ENCODE data around the gene WDR33. TPM values are rescaled to one million over a fixed set of nuclear protein-coding genes. Genes with fewer than 3 reads are reported as not detected.

WDR33 gene
- total and polyA plus RNA-seq, 7 donors, result 11.2 to 38.9 (median 32.7) TPM

- no peak for ATAC-seq
- 84 to 95% (median 89%) methylated on average over 6 of the region's 6 CpGs for WGBS, 3 donors
Measured at GRCh38 chr2:127664895-127665225, 146.1 kb downstream of the WDR33 start.

GRCh38 chr2:127664065-127664894 is 146.7 kb downstream of the WDR33 start:
- Histone ChIP-seq H3K27me3 (ENCODE audit: insufficient read depth in 3 of 3, low read length in 2 of 3) (peaks cover 0 to 1% (median 0%) of the 10 kb centered on the region in 3 donors), H3K4me3 (peak overlapping the region; percentile 58), H3K27ac (peak overlapping the region; percentile 61), H3K9me3 (no peaks in the 10 kb centered on the region), H3K36me3 (ENCODE audit: insufficient read depth in 1 of 2, low read depth in 1 of 2) (no peaks in the 10 kb centered on the region), H3K4me1 (peaks cover 6% of the 10 kb centered on the region)
- peak; percentile 50 to 66 (median 52) for ATAC-seq
- WGBS, 3 donors, result 13 to 27% (median 14%) methylated on average over 43 to 69 of the region's 69 CpGs
- TF ChIP-seq CTCF (IDR thresholded peaks at IDR 0.05), result no peak
- intact Hi-C loops (cut with DNase I), result no loop called here
- DNase-seq, result no peak

More at GRCh38 chr2:127664895-127665225, 146.1 kb downstream of the WDR33 start:
- no peak for TF ChIP-seq CTCF (IDR thresholded peaks at IDR 0.05)
- Histone ChIP-seq H3K4me1 (peaks cover 6% of the 10 kb centered on the region), H3K4me3 (peak overlapping the region; percentile 58), H3K27ac (peak overlapping the region; percentile 61), H3K36me3 (ENCODE audit: insufficient read depth in 1 of 2, low read depth in 1 of 2) (no peaks in the 10 kb centered on the region), H3K27me3 (ENCODE audit: insufficient read depth in 3 of 3, low read length in 2 of 3) (peaks cover 0 to 1% (median 0%) of the 10 kb centered on the region in 3 donors), H3K9me3 (no peaks in the 10 kb centered on the region)
- DNase-seq, result no peak
- intact Hi-C loops (cut with DNase I), result no loop called here

GRCh38 chr2:127663566-127664064 is 147.4 kb downstream of the WDR33 start:
- Histone ChIP-seq H3K36me3 (ENCODE audit: insufficient read depth in 1 of 2, low read depth in 1 of 2) (no peaks in the 10 kb centered on the region), H3K4me1 (peaks cover 6% of the 10 kb centered on the region), H3K9me3 (no peaks in the 10 kb centered on the region), H3K27me3 (ENCODE audit: insufficient read depth in 3 of 3, low read length in 2 of 3) (peaks cover 0 to 1% (median 0%) of the 10 kb centered on the region in 3 donors), H3K27ac (peak overlapping the region; percentile 61), H3K4me3 (peak overlapping the region; percentile 58)
- DNase-seq (no peak), ATAC-seq (peak in 1 of 4 donors; percentile 2)
- intact Hi-C loops (cut with DNase I), result no loop called here
- TF ChIP-seq CTCF (IDR thresholded peaks at IDR 0.05), result no peak
- 68 to 82% (median 77%) methylated on average over 6 of the region's 6 CpGs for WGBS, 3 donors

GRCh38 chr2:127662937-127663565 is 147.9 kb downstream of the WDR33 start:
- intact Hi-C loops (cut with DNase I), result no loop called here
- DNase-seq (no peak), ATAC-seq (no peak)
- Histone ChIP-seq H3K4me3 (peak overlapping the region; percentile 58), H3K9me3 (no peaks in the 10 kb centered on the region), H3K27ac (peak overlapping the region; percentile 61), H3K36me3 (ENCODE audit: insufficient read depth in 1 of 2, low read depth in 1 of 2) (no peaks in the 10 kb centered on the region), H3K4me1 (peaks cover 6% of the 10 kb centered on the region), H3K27me3 (ENCODE audit: insufficient read depth in 3 of 3, low read length in 2 of 3) (peaks cover 0 to 1% (median 0%) of the 10 kb centered on the region in 3 donors)
- 77 to 80% (median 78%) methylated on average over 9 of the region's 9 CpGs for WGBS, 3 donors
- no peak for TF ChIP-seq CTCF (IDR thresholded peaks at IDR 0.05)

All from psoas muscle (tissue), 8 donors.